SK-N-SH treated with all-trans-retinoic acid at 6 μM for 48 hours (cell line): Measurements from ENCODE around the gene FAM117A.

ENCODE experiments used
- ARNTL ChIP-seq: fragments of 450-650 bp; formaldehyde crosslinking; IDR thresholded peaks from 2 replicates; pipeline ENCODE4 v1.5.0; 2020; ENCODE audit warnings: low read depth, mild to moderate bottlenecking, moderate library complexity, borderline replicate concordance
- GLIS3 ChIP-seq: fragments of 250-450 bp; sonication (Bioruptor Pico); IDR thresholded peaks from 2 replicates; pipeline ENCODE4 v1.5.0; 2020; ENCODE audit warnings: mild to moderate bottlenecking, moderate library complexity
- PATZ1 ChIP-seq: fragments of 250-450 bp; sonication (Bioruptor Pico); IDR thresholded peaks from 2 replicates; pipeline ENCODE4 v1.8.0; 2020; ENCODE audit warnings: mild to moderate bottlenecking, moderate library complexity, borderline replicate concordance
- TCF4 ChIP-seq: fragments of 250-450 bp; sonication (Bioruptor Pico); IDR thresholded peaks from 2 replicates; pipeline ENCODE4 v1.8.0; 2021; ENCODE audit warnings: mild to moderate bottlenecking, moderate library complexity, borderline replicate concordance
- ZFP30 ChIP-seq: fragments of 450-650 bp; formaldehyde crosslinking; IDR thresholded peaks from 2 replicates; pipeline ENCODE4 v1.5.0; 2022; ENCODE audit warnings: mild to moderate bottlenecking, moderate library complexity
- ZNF70 ChIP-seq: fragments of 450-650 bp; formaldehyde crosslinking; IDR thresholded peaks from 2 replicates; pipeline ENCODE4 v1.5.0; 2020; ENCODE audit warnings: mild to moderate bottlenecking, moderate library complexity
- ZNF8 ChIP-seq: fragments of 450-650 bp; formaldehyde crosslinking; IDR thresholded peaks from 2 replicates; pipeline ENCODE4 v1.5.0; 2020; ENCODE audit warnings: mild to moderate bottlenecking, moderate library complexity

- TF ChIP-seq ARNTL (no peak), ZNF8 (CRISPR knock-in tag) (no peak), ZFP30 (CRISPR knock-in tag) (no peak), ZNF70 (no peak), PATZ1 (CRISPR knock-in tag) (no peak), GLIS3 (CRISPR knock-in tag) (no peak), TCF4 (no peak)
These were observed 25.3 kb upstream of the FAM117A start for GRCh38 chr17:49789243-49789578.
